GM21526 (cell line): ENCODE results near the gene BST2.
"Not testable (repeated sequence)": the region's sequence is repeated elsewhere in the genome, so short reads cannot be mapped to it uniquely, and the experiment has no call there.

Experiments used
- ATAC-seq: cut with Tn5 transposase; IDR thresholded peaks from one replicate; pipeline ENCODE4 v1.9.1; 2021; ENCODE audit warnings: moderate library complexity; ENCODE audit not compliant: unreplicated experiment, low FRiP score

BST2 gene

GRCh38 chr19:17390665-17391370 is 14.6 kb downstream of the BST2 start:
- peak; percentile 79 for ATAC-seq

DNA sequence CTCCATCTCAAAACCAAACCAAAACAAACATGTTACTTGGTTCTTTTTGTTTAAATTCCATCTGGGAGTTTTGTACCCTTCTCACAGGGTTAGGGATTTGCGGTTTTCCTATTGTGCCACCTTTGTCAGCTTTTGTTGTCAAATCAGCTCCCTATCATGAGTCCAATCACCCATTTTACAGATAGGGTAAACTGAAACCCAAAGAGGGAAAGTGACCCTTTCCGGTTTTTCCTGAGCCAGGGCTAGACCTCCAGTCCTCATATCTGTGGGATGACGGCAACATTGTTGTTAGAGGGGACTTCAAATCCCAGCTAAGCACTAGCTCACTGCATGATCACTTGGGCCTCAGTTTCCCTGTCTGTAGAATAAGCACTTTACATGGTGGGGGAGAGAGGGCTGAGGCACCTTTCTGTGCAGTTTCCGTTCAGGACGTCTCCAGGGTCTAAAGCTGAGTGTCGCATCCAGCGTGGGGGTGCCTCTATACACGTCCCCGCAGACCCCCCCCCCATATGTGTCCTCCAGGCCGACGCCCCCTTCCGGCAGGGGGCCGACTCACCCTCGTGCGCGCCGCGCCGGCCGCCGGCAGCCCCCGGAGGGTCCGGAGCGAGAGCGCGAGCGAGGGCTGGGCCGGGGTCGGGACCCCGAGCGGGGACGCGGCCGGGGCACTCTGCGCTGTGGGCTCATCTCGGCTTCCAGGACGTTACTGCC is 15.3 kb downstream of the BST2 start:
- no peak for ATAC-seq

DNA sequence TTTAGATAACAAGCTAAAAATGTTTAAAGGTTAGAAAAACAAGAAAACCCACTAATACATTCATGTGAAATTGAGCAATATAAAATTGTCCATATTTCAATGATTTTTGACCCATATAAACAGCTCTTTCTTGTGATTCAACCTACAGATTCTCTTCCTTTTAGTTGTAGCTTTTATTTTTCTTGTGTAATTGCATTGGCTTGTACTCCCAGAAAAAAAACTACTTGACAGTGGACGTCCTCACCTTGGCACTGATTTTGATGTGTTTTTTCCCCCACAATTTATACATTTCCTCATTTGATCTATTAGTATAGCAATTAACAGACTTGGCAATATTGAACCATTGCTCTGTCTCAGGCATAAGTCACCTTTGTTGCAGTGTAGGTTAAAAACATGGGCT is 16.1 kb downstream of the BST2 start:
- ATAC-seq: no peak

DNA sequence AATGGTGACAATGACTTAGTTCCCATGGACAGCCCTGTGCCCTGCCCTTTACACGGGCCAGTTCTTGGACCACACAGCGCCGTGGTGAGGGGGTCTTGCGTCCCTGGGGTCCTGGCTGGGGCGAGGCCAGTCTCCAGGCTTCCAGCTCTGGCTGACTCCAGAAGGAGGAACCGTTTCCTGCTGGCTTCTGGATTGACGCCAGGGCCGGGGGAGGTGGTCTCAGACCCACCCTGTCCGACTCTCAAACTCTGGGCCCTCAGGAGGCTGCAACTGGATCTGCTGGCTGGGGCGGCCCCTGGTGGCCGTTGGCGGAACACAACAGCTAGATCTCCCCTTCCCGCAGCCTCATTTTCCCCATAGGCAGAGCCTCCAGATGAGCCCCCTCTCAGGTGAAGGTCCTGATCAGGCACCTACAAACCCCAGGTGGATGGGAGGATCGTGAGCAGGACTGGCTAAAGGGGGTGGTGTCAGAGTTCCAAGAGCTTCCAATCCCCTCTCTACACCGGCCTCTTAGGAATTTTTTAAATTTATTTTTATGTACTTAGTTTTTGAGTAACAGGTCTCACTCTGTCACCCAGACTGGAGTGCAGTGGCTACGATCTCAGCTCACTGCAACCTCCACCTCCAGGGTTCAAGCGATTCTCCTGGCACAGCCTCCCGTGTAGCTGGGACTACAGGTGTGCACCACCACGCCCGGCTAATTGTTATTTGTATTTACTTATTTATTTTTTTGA is 19.4 kb downstream of the BST2 start:
- ATAC-seq: no peak

DNA sequence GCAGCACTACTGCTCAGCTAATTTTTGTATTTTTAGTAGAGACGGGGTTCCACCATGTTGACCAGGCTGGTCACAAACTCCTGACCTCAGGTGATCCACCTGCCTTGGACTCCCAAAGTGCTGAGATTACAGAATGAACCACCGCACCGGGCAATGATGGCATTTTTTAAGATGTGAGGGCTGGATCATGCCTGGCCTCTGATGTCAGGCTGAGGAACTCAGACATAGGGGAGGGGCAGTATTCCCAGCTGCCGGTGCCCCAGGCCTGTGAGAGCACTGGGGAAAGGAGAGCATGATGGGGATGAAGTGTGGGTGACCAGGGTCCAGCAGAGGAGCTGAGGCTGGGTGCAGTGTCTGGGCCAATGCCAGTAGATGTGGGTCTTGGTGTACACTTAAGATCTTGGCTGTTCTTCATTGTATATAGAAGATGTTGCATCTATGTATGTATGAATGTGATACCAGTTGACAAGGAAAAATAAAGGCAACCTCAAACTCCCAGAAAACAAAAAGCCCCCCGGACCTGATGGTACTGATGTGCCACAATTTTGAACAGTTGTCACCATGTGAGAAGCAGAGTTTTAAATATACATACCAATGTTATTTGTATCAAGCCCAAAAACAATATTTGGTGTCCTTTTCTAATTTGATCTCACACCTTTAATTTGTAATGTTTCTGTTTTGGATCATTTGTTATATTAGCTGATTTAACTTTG is 24.8 kb downstream of the BST2 start:
- no peak for ATAC-seq

DNA sequence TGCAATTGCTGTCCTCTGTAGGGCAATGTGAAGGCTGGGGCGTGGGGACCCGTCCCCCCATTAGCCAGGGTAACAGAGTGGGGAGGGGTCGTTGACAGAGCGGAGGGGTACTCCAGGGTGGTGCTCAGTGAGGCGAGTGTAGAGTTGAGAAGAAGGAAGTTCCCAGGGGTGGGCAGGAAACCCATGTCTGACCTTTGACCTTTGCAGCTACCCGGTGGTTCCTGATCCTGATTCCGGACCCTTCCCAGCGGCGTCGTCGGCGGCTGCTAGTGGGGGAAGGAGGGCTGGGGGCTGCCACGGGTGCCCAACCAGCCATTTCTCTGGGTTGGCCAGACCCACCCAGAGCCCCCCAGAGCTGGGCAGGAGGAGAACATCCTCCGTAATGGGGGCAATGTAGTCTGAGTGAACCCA is 26.2 kb downstream of the BST2 start:
- ATAC-seq: no peak

DNA sequence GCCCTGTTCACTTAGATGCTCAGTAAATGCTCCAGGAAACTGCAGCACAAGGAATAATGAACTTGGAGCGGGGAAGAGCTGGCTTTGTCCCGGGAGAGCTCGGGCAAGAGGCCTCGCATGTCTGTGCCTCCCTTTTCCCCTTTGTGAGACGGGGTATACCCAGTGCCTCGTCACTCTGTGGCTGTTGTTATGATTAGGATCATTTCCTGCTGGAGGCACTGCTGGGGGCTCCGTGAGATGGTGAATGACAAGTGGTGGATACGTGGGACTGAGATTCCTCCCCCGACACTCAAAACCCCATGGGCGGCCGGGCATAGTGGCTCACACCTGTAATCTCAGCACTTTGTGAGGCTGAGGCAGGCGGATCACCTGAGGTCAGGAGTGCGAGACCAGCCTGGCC is 27.2 kb downstream of the BST2 start:
- ATAC-seq: no peak

GRCh38 chr19:17376935-17377600 is 28.4 kb downstream of the BST2 start, which contains the start of gene PLVAP:
PLVAP (minus strand) TSS chr19:17377342; CDS start chr19:17377288, 54 bp downstream.
- ATAC-seq: no peak

DNA sequence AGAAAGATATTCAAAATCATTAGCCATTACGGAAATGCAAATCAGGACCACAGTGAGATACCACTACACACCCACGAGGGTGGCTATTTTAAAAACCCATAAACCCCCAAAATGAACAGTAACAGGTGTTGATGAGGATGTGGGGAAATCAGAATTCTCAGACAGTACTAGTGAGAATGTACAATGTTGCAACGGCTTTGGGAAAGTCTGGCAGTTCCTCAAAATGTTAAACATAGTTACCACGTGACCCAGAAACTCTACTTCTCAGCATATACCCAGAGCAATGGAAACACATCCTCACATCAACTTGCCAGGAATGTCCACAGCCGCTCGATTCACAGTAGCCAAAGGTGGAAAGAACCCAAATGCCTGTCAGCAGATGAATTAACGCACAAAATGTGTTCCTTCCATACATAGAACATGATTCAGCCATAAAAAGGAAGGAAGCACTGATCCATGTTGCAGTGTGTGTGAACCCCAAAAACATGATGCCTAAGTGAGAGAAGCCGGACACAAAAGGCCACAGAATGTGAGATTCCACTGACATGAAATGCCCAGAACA is 35.3 kb downstream of the BST2 start:
- ATAC-seq: peak; percentile 73

- ATAC-seq: no peak
These were observed 40.1 kb downstream of the BST2 start for GRCh38 chr19:17365361-17365760.

DNA sequence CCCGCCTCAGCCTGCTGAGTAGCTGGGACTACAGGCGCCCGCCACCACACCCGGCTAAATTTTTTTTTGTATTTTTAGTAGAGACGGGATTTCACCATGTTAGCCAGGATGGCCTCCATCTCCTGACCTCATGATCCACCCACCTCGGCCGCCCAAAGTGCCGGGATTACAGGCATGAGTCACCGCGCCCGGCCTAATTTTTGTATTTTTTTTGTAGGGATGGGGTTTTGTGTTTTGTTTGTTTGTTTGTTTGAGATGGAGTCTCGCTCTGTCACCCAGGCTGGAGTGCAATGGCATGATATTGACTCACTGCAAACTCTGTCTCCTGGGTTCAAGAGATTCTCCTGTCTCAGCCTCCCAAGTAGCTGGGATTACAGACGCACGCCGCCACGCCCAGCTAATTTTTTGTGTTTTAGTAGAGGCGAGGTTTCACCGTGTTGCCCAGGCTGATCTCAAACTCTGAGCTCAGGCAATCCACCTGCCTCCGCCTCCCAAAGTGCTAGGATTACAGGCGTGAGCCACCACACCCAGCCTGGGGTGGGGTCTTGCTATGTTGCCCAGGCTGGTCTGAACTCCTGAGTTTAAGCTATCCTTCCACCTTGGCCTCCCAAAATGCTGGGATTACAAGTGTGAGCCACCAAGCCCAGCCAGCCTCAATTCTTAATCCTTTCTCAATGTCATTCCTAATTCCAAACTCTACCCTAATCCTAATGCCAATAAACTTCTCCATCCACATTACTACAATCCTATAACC is 41.4 kb downstream of the BST2 start:
- ATAC-seq: not testable (repeated sequence)

DNA sequence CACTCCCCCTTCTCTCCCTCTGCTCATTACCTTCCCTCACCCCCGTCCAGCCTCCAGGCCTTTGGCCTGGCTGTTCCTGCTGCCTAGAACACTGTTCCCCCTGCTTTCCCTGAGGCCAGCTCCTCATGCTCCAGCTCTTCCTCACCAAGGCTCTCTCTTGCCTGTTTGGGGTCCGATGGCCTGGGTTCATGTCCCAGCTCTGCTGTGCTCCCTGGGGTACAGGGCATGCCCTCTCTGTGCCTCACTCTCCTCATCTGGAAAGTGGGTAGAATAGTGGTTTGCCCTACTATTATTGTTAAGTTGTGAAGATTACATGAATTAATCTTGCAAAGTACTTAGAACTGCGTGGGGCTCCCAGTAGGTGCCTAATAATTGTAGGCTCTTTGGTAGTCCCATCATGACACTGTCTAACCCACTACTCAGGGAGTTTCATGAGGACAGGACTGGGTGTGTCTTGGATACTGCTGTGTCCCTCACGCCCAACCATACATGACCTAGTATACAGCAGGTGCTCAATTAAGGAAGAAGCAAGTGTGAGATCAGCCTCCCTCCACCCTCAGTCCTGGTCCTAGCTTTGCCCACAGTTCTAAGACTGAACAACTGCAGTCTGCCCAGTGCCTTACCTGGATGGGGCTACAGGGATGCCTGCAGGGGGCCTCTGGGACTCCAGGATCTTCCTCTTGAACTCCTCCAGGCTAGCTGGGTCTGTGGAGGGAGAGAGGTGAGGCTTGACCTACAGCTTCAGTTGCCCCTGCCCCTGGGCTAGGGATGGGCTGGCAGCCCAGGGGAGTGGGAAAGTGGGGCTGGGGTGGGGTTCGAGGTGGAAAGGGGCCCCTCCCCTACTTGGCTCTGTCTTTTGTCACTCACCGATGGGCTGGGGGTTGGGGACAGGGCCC is 45.3 kb downstream of the BST2 start:
- no peak for ATAC-seq

DNA sequence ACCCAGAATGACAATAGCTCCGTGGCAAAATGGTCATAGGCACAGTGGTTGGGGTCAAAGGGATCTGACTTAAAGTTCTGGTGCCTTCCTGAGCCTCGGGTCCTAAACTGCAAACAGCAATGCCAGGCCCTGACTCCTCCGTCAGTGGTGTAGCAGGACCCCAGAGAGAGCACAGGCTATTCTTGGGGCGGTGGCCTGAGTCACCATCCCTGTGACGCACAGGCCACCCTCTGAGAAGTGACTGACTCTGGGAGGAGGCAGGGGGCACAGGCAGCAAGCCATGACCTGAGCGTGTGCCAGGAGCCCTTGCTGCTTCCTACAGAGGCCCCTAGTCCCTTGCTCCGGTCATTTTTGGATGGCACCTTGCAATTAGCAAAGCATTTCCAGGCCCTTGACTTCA is 47.0 kb downstream of the BST2 start:
- no peak for ATAC-seq

DNA sequence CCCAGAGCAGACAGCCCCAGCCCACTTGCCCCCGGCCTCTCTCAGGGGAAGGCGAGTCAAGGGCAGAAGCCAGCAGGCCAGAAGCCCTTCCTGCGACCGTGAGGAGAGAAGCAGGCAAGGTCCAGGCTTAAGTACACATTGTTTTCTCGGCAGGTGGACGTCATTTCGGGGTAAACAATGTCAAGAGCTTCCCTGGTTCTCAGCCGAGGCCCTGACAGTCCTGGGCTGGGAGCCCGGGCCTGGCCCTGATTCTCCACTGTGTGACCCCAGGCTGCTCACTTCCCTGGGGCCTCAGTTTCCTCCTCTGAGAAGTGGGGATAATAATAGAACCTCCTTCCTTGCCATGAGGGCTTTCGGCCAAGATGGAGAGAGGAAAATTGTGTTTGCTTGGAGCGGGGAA is 47.7 kb downstream of the BST2 start:
- no peak for ATAC-seq

DNA sequence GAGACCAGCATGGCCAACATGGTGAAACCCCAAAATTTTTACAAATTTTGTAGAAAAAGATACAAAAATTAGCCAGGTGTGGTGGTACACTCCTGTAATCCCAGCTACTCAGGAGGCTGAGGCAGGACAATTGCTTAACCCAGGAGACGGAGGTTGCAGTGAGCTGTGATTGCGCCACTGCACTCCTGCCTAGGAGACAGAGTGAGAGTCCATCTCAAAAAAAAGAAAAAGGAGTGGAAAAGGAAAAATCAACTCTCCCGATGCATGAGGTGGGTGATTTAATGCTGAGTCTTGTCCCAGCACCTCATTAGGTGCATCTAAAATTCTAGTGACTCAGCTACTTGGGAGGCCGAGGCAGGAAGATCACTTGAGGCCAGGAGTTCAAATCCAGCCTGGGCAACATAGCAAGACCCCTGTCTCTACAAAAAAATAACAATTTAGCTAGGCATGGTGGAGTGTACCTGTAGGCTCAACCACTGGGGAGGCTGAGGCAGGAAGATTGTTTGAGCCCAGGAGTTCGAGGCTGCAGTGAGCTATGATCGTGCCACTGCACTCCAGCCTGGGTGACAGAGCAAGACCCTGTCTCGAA is 48.3 kb downstream of the BST2 start:
- no peak for ATAC-seq

- ATAC-seq: no peak
These were observed 52.0 kb downstream of the BST2 start for GRCh38 chr19:17353386-17353785.
